Measurements from ENCODE around the gene BIN1.

- TF ChIP-seq CTCF (IDR thresholded peaks at IDR 0.05; ENCODE audit: borderline replicate concordance, extremely low read depth, low read length, poor library complexity, severe bottlenecking) (no peak), EZH2 (IDR thresholded peaks at IDR 0.05; ENCODE audit: borderline replicate concordance, low read depth, low read length, severe bottlenecking) (no peak)
These were observed 74.3 kb downstream of the BIN1 start for GRCh38 chr2:127032621-127033020.

Measured in DND-41 (cell line).